AG04449 (cell line): Measurements from ENCODE around the gene RNASE8.

Source experiments
- CTCF ChIA-PET: fragments of 350-600 bp; formaldehyde crosslinking; extraction: SDS; loops from one replicate; lab custom pipeline; 2021; ENCODE audit warnings: antibody characterized with exemption; lab: Yijun Ruan, JAX
- POLR2A ChIA-PET: fragments of 400-600, 350-600 bp; formaldehyde crosslinking; extraction: SDS; loops from one replicate; lab custom pipeline; 2020; ENCODE audit warnings: antibody characterized with exemption, inconsistent platforms; lab: Yijun Ruan, JAX
- DNase-seq: peaks from one replicate; pipeline ENCODE4 v3.0.0-alpha.2; 2010; ENCODE audit warnings: low read depth, low spot score
- H3K4me3 ChIP-seq: 2 replicates; pipeline ENCODE4 v1.5.1; 2011; ENCODE audit warnings: low read depth, mild to moderate bottlenecking, control low read depth, low read length
- TF ChIP-seq, protein P1 (sequence below): IDR thresholded peaks from one replicate; pipeline ENCODE4 v1.5.1; 2011; ENCODE audit warnings: mild to moderate bottlenecking, moderate library complexity, low read length, control low read depth, inconsistent platforms; ENCODE audit not compliant: insufficient read depth; ENCODE audit errors: missing control alignments

The RNASE8 gene

DNA sequence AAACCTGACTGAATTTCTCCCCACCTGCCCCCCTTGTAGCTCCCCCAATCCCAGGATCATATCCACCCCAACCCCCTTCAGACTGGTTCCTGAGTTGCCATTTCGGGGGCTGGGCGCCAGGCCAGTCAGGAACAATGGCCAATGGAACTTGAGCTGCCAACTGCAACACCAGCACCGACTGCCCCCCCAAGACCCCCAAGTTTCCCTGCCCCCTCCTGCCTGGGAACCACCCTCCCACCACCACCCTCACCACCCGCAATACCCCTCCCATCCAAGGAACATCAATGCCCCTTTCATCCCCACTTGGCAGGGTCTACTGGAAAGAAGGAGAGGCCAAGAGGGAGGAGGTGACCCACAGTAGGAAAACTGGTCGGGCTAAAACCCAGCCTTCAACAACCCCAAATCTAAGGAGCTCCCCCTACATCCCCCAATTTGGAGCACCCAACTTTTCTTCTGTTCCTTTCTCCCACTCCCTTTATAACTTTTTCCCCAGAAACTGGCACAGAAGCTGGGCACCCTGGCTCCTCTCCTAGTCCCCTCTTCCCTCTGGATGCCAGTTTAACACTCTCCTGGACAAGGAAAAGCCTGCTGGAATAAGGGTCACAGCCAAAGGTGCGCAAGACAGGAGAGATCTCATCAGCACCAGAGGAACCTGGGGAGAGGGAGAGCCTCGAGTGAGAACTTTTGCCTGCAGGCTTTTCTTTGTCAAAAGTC lies 31.2 kb upstream of the RNASE8 start:
- no peak for DNase-seq
- TF ChIP-seq, protein P1, sequence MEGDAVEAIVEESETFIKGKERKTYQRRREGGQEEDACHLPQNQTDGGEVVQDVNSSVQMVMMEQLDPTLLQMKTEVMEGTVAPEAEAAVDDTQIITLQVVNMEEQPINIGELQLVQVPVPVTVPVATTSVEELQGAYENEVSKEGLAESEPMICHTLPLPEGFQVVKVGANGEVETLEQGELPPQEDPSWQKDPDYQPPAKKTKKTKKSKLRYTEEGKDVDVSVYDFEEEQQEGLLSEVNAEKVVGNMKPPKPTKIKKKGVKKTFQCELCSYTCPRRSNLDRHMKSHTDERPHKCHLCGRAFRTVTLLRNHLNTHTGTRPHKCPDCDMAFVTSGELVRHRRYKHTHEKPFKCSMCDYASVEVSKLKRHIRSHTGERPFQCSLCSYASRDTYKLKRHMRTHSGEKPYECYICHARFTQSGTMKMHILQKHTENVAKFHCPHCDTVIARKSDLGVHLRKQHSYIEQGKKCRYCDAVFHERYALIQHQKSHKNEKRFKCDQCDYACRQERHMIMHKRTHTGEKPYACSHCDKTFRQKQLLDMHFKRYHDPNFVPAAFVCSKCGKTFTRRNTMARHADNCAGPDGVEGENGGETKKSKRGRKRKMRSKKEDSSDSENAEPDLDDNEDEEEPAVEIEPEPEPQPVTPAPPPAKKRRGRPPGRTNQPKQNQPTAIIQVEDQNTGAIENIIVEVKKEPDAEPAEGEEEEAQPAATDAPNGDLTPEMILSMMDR = no peak
- CTCF ChIA-PET = interaction anchor here (0.8 to 12.6 kb wide), 7 partner anchors 9 to 78 kb away, joined by 3 to 172 read pairs (median 4); no protein-coding TSS in a partner anchor
- no peak overlapping the region for H3K4me3 ChIP-seq
- POLR2A ChIA-PET = no interaction called here

DNA sequence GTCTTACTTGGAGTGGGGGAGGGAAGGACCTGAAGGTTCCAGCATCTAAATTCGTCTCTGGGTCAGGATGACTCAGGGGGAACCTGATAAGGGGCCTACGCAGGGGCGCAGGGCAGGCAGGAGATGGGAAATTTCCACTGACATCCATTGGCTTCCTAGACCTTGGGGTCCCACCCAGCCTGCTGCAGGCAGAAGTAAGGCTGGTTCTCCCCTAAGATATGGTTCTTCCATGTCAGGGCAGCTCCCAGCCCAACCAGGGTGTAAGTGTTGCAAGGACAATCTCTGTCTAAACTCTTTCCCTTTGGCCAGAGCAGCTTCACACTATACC lies 30.7 kb upstream of the RNASE8 start:
- TF ChIP-seq, protein P1 = no peak
- DNase-seq = no peak
- H3K4me3 ChIP-seq = no peak overlapping the region
- CTCF ChIA-PET = interaction anchor here (1.0 to 12.6 kb wide), 5 partner anchors 9 to 78 kb away, joined by 4 to 172 read pairs (median 7); no protein-coding TSS in a partner anchor
- POLR2A ChIA-PET = interaction anchor here (0.6 kb wide), 1 partner anchor 9 kb away, joined by 3 read pairs; no protein-coding TSS in a partner anchor

DNA sequence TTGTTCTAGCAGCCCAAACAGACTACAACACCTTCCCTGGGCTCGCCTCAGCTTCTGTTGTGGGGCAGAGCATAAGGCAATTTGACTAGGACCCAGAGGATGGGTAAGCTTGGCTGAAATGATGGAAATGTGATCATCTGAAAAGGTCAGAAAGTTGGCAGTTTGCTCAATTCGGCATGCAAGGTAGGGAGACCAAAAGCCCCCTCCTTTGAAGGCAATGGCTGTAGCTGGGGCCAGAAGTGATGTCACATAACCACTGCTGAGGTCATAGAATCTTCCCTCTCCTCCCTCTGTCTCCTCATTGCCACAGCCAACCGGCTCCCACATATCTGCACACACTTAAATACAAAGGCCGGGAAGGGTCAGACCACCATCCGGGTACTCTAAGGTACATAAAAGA lies 27.7 kb upstream of the RNASE8 start, which contains the start of gene TPPP2:
TPPP2 (plus strand) TSS at position 301 of the 400 bp plus-strand sequence. CDS start 365 bp downstream, outside the sequence.
- ChIA-PET POLR2A (no interaction called here), CTCF (interaction anchor here (1.4 to 12.6 kb wide), 3 partner anchors 11 to 39 kb away, joined by 3 to 172 read pairs (median 35); partner anchors contain the start of gene RNASE7)
- TF ChIP-seq, protein P1 = no peak
- no peak for DNase-seq
- H3K4me3 ChIP-seq = no peak within 1 kb of the TSS

DNA sequence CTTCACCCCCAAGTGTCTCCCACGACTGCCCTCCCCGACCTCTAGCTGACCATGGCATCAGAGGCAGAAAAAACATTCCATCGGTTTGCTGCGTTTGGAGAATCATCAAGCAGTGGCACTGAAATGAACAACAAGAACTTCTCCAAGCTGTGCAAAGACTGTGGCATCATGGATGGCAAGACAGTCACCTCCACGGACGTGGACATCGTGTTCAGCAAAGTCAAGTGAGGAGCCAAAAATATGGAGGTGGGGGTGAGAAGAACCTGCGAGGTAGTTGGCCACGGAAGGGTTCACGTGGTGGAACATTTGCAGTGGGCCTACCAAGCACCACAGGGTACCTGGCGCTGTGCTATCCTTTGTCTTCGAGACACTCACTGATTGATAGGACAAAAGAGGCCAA lies 27.1 kb upstream of the RNASE8 start:
- DNase-seq = no peak
- H3K4me3 ChIP-seq = no peak overlapping the region
- CTCF ChIA-PET = interaction anchor here (1.4 to 12.6 kb wide), 4 partner anchors 11 to 38 kb away, joined by 3 to 172 read pairs (median 19); partner anchors contain the start of gene RNASE7
- POLR2A ChIA-PET = no interaction called here
- TF ChIP-seq, protein P1 = no peak

DNA sequence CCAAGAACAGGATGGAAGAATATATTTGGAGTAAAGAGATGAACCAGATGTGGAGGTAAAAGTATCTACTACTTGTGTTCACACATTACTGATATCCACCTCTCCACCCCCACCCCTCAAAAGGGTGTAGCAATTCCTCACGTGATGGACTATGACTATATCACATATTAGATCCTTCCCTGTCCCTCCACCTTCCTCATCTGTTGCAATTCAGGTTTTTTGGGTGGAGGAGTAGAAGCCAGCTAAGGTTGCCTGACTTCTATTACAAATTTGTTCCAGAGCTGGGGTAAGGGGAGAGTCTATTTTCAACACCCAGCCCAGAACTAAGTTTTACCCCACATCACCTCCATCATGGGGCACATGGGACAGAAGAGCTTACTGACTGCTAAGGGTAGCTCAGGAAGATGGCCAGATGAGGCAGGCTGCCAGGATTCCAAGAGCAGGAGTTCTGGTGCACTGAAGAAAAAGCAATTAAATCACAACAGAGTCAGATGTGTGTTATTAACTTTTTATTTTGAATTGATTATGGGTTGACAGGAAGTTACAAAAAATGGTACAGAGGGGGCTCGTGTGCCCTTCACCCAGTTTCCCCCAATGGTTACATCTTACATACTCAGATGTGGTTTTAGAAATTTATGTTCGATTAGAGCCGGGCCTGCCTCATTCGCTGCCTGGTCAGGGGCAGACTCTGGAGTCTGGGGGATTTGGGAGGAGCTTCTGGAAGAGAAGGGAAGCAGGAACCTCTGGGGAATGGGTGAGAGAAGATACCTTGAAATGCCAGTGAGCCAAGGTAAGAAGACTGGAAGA lies 25.1 kb upstream of the RNASE8 start:
- POLR2A ChIA-PET = no interaction called here
- DNase-seq = no peak

More for the DNA sequence above, 25.1 kb upstream of the RNASE8 start:
- CTCF ChIA-PET = interaction anchor here (0.7 to 12.6 kb wide), 8 partner anchors 9 to 71 kb away, joined by 3 to 172 read pairs (median 4); partner anchors contain the start of gene RNASE7
- TF ChIP-seq, protein P1 = no peak
- H3K4me3 ChIP-seq = no peak overlapping the region
